ENCODE results near the gene FRAS1. TPM values are rescaled to one million over a fixed set of nuclear protein-coding genes. Genes with fewer than 3 reads are reported as not detected.

Gene FRAS1
- total and polyA plus RNA-seq, 9 of the 15 experiments (the other 6 are each of a cell fraction or from before 2014, with no cell fraction given): under 0.01 to 0.11 (median 0.04) TPM; not detected in 2

GRCh38 chr4:78566834-78567499 lies 509.8 kb downstream of the FRAS1 start:
- in situ Hi-C loops (cut with MboI): no loop called here
- no TSS peak for BruUV-seq (replicated peaks)
- peak overlapping the region; percentile 36; the same call in 1 of the 2 replicates for H2AFZ ChIP-seq (ENCODE audit: low read depth, low read length)
- H3K27ac ChIP-seq (ENCODE audit: extremely low read depth, low read depth, low read length): no peak overlapping the region
- ATAC-seq (peak; percentile 65), FAIRE-seq (no peak), DNase-seq (ENCODE audit: extremely low read depth in 1 of 4, low spot score in 3 of 4) (peak in 1 of 4 experiments; percentile 26)
- H3K9me1 ChIP-seq (ENCODE audit: control insufficient read depth, insufficient read depth, low read length): no peaks in the 10 kb centered on the region
- H3K4me1 ChIP-seq (replicated peaks in 1 of 2; ENCODE audit: control insufficient read depth in 2 of 2, insufficient read depth in 2 of 2, low read length in 2 of 2): peaks cover 0 to 4% of the 10 kb centered on the region in 2 experiments; a peak in 2 of 5 replicates
- no peak overlapping the region for H3K9ac ChIP-seq (ENCODE audit: insufficient read depth in 1 of 2, low read depth in 2 of 2, low read length in 2 of 2)
- CTCF ChIA-PET (ENCODE audit: low intra/inter-chr PET ratio): no interaction called here
- H3K4me2 ChIP-seq (ENCODE audit: insufficient read depth, low read length): no peak overlapping the region
- no peaks in the 10 kb centered on the region for H4K20me1 ChIP-seq (replicated peaks; ENCODE audit: control insufficient read depth, insufficient read depth, low read length)
- no peak overlapping the region for H3K4me3 ChIP-seq
- WGBS (ENCODE audit: insufficient coverage, low coverage, missing lambda C conversion rate): 37% methylated on average over 8 of the region's 8 CpGs
- intact Hi-C loops (cut with micrococcal nuclease): no loop called here
- H3K27me3 ChIP-seq (ENCODE audit: control insufficient read depth in 2 of 2, insufficient read depth in 2 of 2, low read length in 2 of 2): no peaks in the 10 kb centered on the region
- peak; percentile 14 for TF ChIP-seq PRDM10 (IDR thresholded peaks at IDR 0.05; ENCODE audit: partially characterized antibody)
- no peak for TF ChIP-seq ZNF133 (CRISPR knock-in tag; IDR thresholded peaks at IDR 0.05)
- no peaks in the 10 kb centered on the region for H3K36me3 ChIP-seq (ENCODE audit: control insufficient read depth, insufficient read depth, low read length)
- POLR2A ChIA-PET: interaction anchor here (0.6 kb wide), 1 partner anchor 34 kb away, joined by 4 read pairs; no protein-coding TSS in a partner anchor
- H3K9me3 ChIP-seq (replicated peaks; ENCODE audit: control insufficient read depth, insufficient read depth, low read depth, low read length): no peaks in the 10 kb centered on the region
- no peaks in the 10 kb centered on the region for H3K79me2 ChIP-seq (ENCODE audit: control insufficient read depth, insufficient read depth, low read length)
